Stimulated activated CD8-positive, alpha-beta memory T cell treated with anti-CD3 and anti-CD28 coated beads, Interleukin-2, amount 100 ng/mL, for 48 hours (primary cell): ENCODE results near the gene MTCL3.

Experiments
- DNase-seq, 2 donors: peaks; one replicate each; pipeline ENCODE4 v3.0.0-alpha.2; 2020; ENCODE audit warnings: low read depth in 2 of 2

The MTCL3 gene

DNA sequence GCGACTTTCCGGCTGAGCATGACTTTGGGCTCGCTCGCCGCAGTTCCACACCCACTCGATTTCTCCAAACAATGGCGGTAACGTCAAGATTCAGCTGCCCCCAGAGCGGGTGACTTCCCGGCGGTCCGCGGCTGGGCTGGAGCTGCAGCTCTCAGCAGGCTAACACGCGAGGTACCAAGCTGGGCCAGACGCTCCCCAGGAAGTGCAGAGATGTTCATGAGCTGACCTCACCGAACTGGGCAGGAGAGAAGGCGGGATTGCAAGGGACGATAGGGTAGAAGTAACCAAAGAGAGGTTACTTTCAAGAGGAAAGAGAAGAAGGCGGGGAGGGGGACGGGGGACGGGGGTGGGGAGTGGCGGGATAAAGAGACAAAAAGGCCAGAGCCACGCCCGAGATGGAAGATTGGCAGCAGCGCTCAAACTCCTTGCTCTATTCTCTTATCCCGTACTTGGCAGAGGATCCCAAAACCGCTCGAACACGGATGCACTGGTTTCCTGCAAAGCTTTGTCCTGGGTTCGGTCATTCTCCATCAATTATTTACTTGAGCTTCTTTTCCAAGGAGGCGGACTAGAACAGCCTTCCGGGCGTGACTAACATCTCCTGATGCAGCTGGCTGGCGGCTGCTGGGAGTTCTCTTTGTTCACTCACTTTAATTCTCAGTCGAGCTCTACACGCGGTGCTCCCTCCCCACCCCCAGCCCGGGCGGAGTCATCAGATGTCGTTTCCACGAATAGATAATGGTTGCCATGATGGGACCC, at the start of gene MTCL3:
Gene MTCL3 (minus strand): TSS at position 626 of the 759 bp plus-strand sequence.
- peak; percentile 48 to 55 for DNase-seq

DNA sequence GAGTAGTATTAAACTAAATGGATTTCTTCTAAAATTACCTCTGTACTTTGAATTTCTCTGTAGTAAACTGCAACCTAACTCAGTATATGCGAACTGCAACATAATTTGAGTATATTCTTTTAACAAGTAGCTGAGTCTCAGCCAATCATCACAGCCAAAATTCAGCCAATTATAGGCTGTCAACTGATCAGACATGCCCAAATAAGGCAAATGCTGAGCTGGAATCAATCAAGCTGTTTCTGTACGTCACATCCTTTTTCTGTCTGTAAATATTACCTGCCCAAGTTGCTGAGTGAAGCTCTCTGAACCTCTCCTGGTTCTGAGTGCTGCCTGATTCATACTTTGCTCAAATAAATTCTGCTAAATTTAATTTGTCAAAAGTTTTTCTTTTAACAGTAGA, 48.3 kb upstream of the MTCL3 start:
- DNase-seq = no peak

DNA sequence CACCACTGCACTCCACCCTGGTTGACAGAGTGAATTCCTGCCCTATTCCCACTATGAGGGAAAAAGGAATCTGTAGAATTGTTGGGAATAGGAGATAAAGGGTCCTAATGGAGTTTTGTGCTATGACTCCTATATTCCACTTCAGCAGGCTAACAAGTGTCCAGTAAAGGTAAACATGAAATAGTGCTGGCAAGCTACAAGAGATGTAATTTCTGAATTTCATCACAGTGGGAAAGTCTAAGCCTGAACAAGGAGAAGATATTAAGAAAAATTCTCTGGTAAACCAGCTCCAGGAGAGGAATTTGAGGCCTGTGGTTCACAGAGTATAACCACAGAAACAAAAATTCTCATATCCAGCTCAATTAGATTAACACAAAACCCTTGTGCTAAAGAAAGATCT, 47.5 kb upstream of the MTCL3 start:
- no peak for DNase-seq

DNA sequence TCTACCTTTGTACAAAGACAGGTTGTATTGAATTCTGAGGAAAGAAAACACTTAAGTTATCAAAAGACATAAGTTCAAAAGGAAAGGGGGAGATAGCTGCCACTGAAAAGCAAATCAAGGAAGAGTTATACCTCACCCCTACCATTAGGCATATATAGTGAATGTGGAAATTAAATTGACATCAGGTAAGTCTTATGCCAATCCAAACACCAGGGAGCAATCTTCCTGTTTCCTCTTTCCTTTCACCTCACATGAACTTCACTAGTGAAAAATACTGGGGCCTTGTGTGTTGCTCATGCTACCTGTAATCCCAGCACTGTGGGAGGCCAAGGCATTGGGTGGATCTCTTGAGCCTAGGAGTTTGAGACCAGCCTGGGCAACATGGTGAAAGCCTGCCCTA, 47.0 kb upstream of the MTCL3 start:
- no peak for DNase-seq

DNA sequence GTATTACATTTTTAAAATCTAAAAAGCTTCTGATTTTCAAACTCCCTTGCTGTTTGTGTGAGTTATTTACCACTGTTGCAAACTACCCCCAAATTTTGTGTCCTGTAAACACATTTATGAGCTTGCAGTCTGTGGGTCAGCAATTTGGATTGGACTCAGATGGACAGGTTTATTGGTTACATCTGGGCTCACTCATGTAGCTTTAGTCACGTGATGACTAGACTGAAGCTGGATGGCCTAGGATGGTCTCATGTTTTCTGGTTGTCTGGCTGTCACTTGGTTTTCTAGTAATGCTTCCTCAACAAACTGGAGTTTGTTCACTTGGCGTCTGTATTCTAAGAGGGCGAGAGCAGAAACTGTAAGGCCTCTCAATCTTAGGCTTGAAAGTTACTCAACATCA, 45.6 kb upstream of the MTCL3 start:
- DNase-seq = no peak

DNA sequence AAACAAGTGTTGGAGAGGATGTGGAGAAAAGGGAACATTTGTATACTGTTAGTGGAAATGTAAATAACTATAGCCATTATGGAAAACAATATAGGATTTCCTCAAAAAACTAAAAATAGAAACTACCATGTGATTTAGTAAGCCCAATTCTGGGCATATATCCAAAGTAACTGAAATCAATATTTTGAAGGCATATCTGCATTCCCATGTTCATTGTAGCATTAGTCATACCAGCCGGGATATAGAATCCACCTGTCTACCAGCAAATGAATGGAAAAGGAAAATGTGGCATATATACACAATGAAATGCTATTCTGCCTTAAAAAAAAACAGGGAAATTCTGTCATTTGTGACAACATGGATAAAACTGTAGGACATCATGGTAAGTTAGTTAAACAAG, 42.5 kb upstream of the MTCL3 start:
- DNase-seq = no peak

DNA sequence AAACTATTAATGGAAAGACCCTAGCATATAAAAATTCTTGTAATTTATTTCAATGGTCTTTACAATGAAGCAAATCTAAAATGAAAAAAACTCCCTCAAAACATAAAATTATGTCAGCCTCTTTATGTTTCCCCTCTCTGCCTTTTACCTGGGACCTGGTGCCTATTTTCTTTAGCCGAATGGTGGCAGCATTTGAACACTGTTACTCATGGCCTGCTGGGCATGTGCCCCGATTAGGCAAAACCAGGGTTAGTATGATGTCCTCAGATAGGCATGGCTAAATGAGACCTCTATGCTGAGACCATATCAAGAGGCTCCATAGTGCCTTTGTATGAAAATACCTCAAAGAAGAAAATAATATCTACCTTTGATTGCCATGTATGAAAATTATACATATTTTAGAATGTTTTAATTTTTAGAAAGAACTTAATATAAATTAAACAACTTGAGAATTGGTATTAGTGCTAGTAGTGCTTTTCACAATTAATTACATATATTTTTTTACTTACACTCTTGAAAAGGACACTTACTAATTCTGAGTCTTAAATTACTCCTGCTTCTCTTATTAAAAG, 35.4 kb upstream of the MTCL3 start:
- no peak for DNase-seq

DNA sequence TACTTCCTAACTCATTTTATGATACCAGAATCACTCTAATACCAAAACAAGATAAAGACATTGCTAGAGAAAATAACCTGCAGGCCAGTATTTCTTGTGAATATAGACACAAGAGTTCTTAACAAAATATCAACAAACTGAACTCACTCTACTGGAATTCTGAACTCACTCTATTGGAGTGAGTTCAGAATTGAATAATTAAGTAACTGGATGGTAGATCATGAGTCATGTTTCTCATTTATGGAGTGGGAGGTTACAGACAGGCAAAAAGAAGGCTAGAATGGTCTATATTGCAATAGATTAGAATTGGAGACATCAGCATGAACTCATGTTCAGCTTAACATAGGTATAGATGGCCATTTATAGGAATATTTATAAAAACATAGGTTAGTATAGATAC, 31.3 kb upstream of the MTCL3 start:
- no peak for DNase-seq

DNA sequence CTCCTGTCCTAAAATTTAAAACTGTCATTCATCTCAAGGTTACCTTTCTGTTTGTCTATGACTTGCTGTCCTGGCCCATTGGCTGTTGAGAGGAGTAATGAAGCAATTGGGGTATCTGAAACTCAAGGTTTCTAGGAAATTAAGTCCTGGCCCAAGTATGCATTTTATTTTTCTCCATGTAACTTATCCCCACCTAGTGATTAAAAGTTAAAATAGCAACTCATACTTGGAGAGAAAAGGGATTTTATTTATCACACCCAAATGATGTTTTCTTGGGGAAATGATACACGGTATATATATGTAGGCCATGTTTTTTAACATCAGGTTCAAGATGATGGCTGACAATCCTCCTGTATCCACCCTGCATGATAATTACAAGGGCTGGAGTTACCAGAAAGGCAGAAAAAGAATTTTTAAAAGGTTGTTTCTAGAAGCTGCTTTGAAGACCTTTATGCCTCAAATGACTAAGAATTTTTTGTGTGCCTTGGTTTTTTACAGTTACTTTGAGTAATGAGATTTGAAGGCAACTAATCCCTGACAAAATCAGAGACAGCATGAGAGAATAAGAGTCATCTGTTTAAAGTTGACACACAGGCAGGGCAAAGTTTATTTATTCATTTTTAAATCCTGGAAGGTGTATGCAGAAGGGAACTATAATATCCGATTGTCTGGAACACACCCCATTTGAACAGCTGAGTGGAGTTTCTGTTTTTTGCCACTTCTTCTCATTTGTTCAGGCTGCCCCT, 28.9 kb upstream of the MTCL3 start:
- DNase-seq = no peak

DNA sequence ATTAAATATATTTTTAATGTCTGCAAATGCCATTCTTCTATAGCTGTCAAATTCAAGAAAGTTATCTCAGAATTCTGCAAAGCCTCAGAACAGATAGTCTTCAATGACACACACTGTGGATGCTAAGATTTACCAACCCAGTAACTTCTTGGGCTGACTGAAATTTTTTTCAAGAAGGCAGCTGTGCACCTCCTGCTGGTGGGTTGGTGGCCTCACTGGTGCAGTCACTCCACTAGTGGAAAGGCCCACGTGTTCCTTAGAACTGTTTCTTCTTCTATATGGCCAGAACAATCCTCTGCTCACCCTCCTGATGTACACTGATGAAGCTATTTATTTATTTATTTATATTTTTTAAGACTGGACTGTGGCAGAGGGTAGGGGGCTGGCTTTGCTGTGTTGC, 28.1 kb upstream of the MTCL3 start:
- DNase-seq = no peak

DNA sequence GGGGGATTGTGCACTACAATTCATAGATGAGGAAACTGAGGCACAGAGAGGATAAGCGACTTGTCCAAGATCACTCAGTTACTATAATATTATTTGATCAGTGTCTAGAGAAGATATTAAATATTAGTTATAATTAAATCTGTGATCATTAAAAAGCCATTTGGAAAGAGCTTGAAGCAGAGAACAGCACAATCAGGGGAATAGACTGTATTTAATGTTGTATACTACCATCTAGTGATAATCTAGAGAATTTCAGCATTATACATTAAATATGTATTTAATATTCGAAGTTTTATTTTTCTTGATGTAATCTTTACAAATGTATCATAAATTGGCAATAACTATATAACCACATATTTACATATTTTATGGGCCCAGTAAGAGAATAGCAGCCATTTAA, 20.1 kb upstream of the MTCL3 start:
- DNase-seq = no peak

DNA sequence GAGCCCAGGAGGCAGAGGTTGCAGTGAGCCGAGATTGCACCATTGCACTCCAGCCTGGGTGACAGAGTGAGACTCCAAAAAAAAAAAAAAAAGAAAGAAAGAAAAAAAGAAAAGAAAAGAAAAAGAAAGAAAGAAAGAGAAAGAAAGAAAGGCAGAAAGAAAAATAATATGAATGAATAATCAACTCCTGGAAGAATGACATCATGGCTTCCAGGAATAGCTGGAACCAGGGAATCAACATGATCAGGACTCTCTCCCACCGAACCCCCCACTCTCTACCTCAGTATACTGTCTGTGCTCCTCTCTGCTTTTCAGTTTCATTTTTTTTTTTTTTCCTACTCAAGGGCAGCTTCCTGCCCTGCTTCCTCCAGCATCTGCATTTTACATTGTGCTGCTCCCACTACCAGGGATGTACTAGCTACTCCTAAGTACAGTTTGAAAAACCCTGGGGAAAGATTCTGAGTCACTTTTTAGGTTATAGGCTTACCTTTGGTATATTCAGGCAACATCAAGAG, 19.7 kb upstream of the MTCL3 start:
- DNase-seq = no peak

DNA sequence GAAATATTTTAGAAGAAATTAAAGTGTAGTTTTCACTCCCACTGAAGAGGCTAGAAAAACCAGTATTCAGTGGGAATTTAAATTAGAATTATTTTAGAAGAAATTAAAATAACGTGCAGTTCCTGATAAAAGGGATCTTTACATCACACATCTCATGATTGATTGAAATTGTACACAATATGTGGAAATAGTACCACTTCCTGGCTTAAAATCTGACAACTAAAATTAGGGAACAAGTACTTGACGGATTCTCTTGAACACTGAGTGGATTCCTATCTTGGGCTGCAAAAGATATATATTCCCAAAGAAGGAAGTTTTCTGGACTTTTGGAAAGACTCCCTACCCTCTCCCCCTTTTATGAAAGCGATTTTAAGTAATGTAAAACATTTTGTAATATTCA, 14.6 kb upstream of the MTCL3 start:
- no peak for DNase-seq

DNA sequence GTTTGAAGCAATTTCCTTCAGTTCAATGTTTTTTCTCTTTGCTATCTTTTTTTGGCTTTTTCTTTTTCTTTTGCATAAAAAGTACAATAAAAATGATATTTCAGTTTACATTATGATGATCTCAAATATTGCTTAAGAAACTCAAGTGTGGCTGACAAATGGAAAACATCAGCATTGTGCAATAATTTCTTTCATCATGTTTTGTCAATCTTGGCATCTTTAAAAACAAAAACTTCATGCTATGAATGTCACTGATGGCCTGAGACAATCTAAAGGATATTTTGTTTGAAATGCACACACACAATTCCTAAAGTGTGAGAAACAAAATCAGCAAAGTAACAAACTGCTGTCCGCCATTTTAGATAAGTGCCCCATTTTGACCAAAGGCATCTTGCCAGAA, 13.9 kb upstream of the MTCL3 start:
- no peak for DNase-seq

DNA sequence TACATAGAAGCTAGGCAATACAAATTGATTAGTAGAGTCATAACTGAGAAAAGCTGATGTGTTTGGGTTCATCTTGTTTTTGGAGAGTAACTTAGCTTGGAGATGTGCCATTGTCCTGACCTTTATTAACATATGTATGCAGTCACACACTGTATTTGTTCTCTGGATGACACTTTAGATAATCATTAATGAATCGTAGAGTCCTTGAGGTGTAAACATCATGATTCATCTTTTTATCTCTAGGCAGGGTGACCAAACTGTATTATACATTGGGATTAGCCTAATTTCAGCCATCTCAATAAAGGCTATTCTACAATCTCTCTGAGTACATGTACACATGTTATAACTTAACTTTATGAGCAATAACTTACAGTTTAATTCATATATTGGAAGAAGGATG, 3.6 kb upstream of the MTCL3 start:
- DNase-seq = no peak

DNA sequence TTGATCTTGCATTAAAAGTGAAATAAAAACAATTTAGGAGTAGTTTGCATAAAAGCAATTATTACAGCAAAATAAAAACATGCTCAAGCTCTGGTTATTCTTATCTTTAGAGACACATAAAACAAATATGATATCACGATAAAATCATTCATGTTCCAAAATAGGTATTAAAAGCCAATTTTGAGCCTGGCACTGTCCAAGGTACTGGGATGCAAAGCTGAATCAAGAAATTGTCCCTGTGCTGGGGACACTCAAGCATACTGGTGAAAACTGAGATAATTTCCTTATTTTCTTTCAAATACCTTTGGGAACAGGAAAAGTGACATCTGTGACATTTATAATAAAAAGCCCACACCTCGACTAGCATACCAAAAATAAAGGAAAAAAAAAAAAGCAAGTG, 931 bp upstream of the MTCL3 start:
- DNase-seq = no peak

DNA sequence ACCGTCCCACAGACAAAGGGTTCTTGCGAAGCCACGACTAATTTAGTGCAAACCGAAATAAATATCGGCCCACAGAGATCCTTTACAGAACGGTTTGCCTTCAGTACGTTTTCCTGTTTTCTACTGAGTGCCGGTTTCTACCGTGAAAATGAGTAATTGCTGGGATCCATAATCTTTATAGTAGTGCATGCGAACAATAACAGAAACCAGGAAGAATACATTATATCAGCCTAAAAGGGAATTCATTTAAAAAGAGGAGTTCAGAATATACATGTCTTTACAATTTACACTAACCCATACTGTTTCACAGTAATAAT, 292 bp upstream of the MTCL3 start:
- no peak for DNase-seq

DNA sequence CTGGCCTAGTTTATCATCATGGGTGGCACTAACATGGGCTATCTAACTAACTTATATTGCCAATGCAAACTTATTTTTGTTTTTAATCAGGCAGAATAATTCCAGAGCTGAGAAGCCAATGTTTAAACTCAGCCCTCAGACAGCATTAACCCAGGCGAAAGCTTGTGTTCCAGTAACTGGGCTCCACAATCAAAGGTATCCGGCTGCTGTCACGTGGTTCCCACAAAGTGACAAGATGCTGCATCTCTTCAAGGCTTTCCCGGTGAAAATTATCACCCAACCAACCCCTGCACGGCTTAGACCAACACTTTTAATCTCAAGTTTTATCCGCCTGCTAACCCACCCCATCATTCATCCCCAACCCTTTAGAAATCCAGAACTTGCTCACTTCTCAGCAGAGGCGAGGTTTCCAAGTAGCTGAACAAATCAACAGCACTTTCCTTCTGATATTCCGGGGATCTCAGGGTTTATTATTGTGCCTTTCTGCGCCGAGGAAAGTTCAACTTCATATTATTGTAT, 885 bp downstream of the MTCL3 start:
- no peak for DNase-seq

DNA sequence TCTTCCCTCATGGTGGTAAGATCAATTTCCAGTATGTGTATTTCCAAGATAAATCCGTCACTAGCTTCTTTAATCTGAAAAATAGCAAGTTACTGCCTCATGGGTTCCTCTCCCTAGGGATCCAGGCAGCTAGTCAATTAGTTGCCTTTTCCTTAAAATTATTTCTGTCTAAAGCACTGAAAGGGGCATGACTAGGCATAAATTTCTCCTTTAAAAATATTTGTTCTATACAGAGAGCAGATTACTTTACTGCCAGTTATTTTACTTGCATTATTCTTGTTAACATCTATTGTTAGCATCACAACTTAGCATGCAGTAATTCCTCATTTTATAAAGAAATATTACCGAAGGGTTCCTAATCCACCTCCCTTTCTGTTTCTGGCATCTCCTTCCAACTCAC, 1.4 kb downstream of the MTCL3 start:
- DNase-seq = no peak

DNA sequence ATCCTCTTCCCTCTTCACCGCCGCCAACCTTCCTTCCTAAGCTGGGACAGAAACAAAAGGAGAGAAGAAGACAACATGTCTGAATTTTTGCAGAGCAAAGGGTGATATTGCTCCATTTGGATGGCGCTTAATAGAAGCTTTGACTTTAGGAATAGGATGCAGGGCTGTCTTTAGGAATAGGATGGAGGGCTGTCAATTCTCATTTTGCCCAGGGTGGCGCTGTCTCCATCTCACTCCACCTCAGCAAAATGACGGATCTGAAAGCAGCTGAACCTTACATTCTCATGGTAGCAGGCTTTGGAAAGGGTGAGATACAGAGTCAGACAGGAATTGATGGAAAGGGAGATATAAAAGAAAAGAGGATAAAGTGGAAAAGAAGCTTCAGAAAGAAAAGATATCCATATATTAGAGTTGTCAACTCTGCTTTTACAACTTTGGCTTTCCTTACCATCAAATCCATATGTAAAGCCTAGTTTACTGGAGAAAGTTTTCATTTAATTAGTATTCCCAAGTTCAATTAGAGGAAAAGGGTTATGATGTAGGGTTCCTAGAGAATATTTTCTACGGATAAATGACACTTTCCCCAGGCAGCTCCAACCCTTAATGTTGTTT, 2.4 kb downstream of the MTCL3 start:
- peak; percentile 11 to 38 for DNase-seq

DNA sequence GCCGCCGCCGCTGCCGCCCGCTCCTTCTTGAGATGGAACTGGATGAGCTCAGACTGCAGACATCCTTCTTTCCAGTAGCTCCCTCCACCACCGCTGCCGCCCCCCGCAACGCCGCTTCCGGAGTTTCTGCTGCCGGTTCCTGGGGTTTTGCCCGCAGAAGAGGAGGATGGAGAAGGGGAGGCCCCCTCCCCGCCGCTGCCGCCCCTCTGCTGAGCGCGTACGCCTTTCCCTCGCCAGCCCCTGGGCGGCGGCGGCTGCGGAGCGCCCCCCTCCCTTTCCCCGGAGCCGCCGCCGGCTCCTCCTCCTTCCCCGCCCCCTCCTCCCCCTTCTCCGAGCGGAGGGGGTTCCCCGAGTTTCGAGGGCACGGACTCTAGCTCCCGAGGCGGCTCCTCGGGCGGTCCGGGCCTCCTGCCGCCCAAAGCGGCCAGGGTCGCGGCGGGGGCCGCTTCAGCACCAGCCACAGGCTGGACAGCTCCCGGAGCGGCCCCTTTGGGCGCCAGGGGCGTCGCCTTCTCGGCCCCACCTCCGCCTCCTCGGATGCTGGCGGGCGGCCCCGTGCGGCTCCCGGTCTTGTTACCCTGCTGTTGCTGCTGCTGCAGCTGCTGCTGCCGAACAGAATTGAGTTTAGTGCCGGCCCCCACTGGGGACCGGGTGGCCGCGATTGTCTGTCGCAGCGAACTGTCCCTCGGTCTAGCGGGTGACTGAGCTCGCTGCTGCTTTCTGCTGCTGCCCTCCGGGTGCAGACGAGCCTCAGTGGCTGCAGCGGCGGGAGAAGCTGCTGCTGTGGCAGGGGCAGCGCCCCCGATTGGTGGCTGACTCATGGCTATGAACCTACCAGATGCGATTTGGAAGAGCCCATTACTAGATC, 3.1 kb downstream of the MTCL3 start:
- peak; percentile 52 to 53 for DNase-seq
